K562 (cell line): ENCODE data around the gene SGK1. TPM values are rescaled to one million over a fixed set of nuclear protein-coding genes. Genes with fewer than 3 reads are reported as not detected.

Experiments used
- ATF1 ChIP-seq, 2 experiments: fragments of 450-650 bp in 1 of 2; IDR thresholded peaks; 2 replicates each; pipeline ENCODE4 v1.6.1; 2016; ENCODE audit warnings: missing compliant biosample characterization in 1 of 2, missing genetic modification characterization in 1 of 2
- DACH1 ChIP-seq: fragments of 450-650 bp; IDR thresholded peaks from 2 replicates; pipeline ENCODE4 v1.6.1; 2018; ENCODE audit not compliant: partially characterized antibody
- FOXP1 ChIP-seq: sonication (generic); formaldehyde crosslinking; IDR thresholded peaks from 2 replicates; pipeline ENCODE4 v1.8.0; 2022; ENCODE audit warnings: mild to moderate bottlenecking, missing genetic modification reagents
- HDAC1 ChIP-seq, 2 experiments: fragments of 450-650 bp; IDR thresholded peaks; 2 replicates each; pipeline ENCODE4 v1.6.1; 2016 to 2017; ENCODE audit warnings: inconsistent platforms in 1 of 2, mild to moderate bottlenecking in 1 of 2, moderate library complexity in 1 of 2
- HDAC2 ChIP-seq: fragments of 450-650 bp; IDR thresholded peaks from 2 replicates; pipeline ENCODE4 v1.6.1; 2016; ENCODE audit warnings: mild to moderate bottlenecking
- HDAC3 ChIP-seq: fragments of 450-650 bp; IDR thresholded peaks from 2 replicates; pipeline ENCODE4 v1.6.1; 2018; ENCODE audit warnings: borderline replicate concordance, mild to moderate bottlenecking, moderate library complexity; ENCODE audit not compliant: partially characterized antibody
- HNRNPL ChIP-seq: fragments of 200-400 bp; formaldehyde crosslinking; IDR thresholded peaks from 2 replicates; pipeline ENCODE4 v1.6.1; 2017; ENCODE audit warnings: low read depth, mild to moderate bottlenecking, low read length
- MTA2 ChIP-seq: fragments of 450-650 bp; IDR thresholded peaks from 2 replicates; pipeline ENCODE4 v1.6.1; 2016; ENCODE audit warnings: low read depth
- MTA3 ChIP-seq: fragments of 450-650 bp; formaldehyde crosslinking; IDR thresholded peaks from 2 replicates; pipeline ENCODE4 v1.6.1; 2017; ENCODE audit warnings: mild to moderate bottlenecking, borderline replicate concordance
- MYC ChIP-seq, 2 experiments: fragments of 250-450 bp in 1 of 2; sonication (Bioruptor Pico) in 1 of 2; IDR thresholded peaks; 2 replicates each; pipeline versions ENCODE4 v1.5.1 to v1.6.1; 2012 to 2021; ENCODE audit warnings: low read depth in 2 of 2, borderline replicate concordance in 1 of 2, improper control_type of control experiment in 1 of 2, low read length in 1 of 2, mild to moderate bottlenecking in 1 of 2, moderate library complexity in 1 of 2
- NCOR1 ChIP-seq: fragments of 450-650 bp; IDR thresholded peaks from 2 replicates; pipeline ENCODE4 v1.6.1; 2016; ENCODE audit warnings: mild to moderate bottlenecking, moderate library complexity
- NUFIP1 ChIP-seq: fragments of 450-650 bp; IDR thresholded peaks from 2 replicates; pipeline ENCODE4 v1.6.1; 2018; ENCODE audit not compliant: partially characterized antibody
- RAD51 ChIP-seq: fragments of 450-650 bp; IDR thresholded peaks from 2 replicates; pipeline ENCODE4 v1.7.1; 2016; ENCODE audit warnings: low read depth, mild to moderate bottlenecking, borderline replicate concordance
- RBM22 ChIP-seq: fragments of 200-400 bp; formaldehyde crosslinking; IDR thresholded peaks from 2 replicates; pipeline ENCODE4 v1.6.1; 2018; ENCODE audit warnings: low read length, low read depth; ENCODE audit not compliant: poor library complexity, severe bottlenecking
- SFPQ ChIP-seq: fragments of 200-400 bp; formaldehyde crosslinking; IDR thresholded peaks from 2 replicates; pipeline ENCODE4 v1.6.1; 2017; ENCODE audit warnings: mild to moderate bottlenecking, low read depth, low read length, moderate library complexity
- SMARCA4 ChIP-seq: fragments of 450-650 bp; IDR thresholded peaks from 2 replicates; pipeline ENCODE4 v1.6.1; 2016
- SRSF7 ChIP-seq: fragments of 200-400 bp; formaldehyde crosslinking; optimal IDR thresholded peaks from 2 replicates; pipeline ENCODE3; 2017; ENCODE audit warnings: mild to moderate bottlenecking, low read depth, low read length
- TAL1 ChIP-seq: fragments of 450-650 bp; IDR thresholded peaks from 2 replicates; pipeline ENCODE4 v1.6.1; 2016; ENCODE audit warnings: mild to moderate bottlenecking
- TRIM24 ChIP-seq, 2 experiments: fragments of 450-650 bp; IDR thresholded peaks; 2 replicates each; pipeline ENCODE4 v1.6.1; 2016
- ZNF507 ChIP-seq: conservative IDR thresholded peaks from 2 replicates; pipeline ENCODE4 v1.6.1; 2017; ENCODE audit warnings: missing genetic modification characterization, missing compliant biosample characterization
- polyA plus RNA-seq, 8 experiments: library from polyadenylated mRNA; depleted of rRNA in 4 of 8; stranded (reverse) in 5 of 8; unstranded in 3 of 8; fragments of >200 nt; fragmentation: Nextera tagmentation in 2 of 8; fragmentation: Illumina TruSeq in 1 of 8; extraction: Ambion mirVana in 2 of 8; extraction: Trizol in 1 of 8; gene quantifications; 2 replicates each; pipeline versions ENCODE4 v1.2.1 to v1.2.3, GENCODE V29; 2011 to 2014; ENCODE audit warnings: inconsistent platforms in 1 of 8, missing spikeins in 1 of 8
- total RNA-seq, 7 experiments: library from RNA; depleted of rRNA in 6 of 7; stranded (reverse); fragments of >200 nt in 6 of 7; fragmentation: Illumina TruSeq in 2 of 7; extraction: Trizol in 2 of 7; gene quantifications; 2 replicates each; pipeline versions ENCODE4 v1.2.1 to v1.2.3, GENCODE V29; 2011 to 2021; ENCODE audit warnings: low replicate concordance in 1 of 7
- TF ChIP-seq, protein P1 (sequence below), 2 experiments: fragments of 200-800 bp in 1 of 2; sonication (Bioruptor generic) in 1 of 2; sonication (generic) in 1 of 2; formaldehyde crosslinking in 1 of 2; IDR thresholded peaks in 1 of 2; conservative IDR thresholded peaks in 1 of 2; 2 replicates each; pipeline versions ENCODE4 v1.5.0 to v1.6.1; 2016 to 2020; ENCODE audit warnings: missing compliant biosample characterization in 1 of 2, missing genetic modification characterization in 1 of 2, missing genetic modification reagents in 1 of 2
- TF ChIP-seq, protein P2 (sequence below), 2 experiments: fragments of 450-650 bp; IDR thresholded peaks; 2 replicates each; pipeline ENCODE4 v1.6.1; 2018; ENCODE audit warnings: mild to moderate bottlenecking in 2 of 2, low read depth in 1 of 2; ENCODE audit not compliant: partially characterized antibody in 2 of 2

Gene SGK1
- total and polyA plus RNA-seq, 9 of the 15 experiments (the other 6 are each of a cell fraction or from before 2014, with no cell fraction given): 3.5 to 7.2 (median 3.9) TPM

DNA sequence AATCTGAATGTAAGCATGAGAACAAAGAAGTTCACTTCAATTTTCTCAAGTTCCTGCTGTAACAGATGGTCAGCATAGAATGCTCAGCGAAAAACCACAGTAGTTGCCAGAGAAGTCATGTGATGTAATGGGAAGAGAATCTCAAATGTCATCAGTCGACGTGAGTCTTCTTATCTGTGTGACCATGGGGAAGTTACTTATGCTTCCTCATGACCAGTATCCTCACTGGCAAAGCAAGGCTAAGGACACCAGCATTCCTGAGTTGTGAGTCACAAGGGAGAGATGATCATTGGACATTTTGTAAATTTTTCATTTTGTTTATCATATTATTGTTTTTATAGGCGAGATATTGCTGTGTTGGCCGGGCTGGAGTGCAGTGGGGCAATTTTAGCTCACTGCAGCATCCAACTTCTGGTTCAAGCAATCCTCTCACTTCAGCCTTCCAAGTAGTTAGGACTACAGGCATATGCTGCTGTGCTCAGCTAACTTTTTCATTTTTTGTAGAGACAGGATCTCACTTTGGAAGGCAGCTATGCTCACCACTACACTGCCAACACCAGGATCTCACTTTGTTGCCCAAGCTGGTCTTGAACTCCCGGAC, 21.9 kb downstream of the SGK1 start (continued):
- TF ChIP-seq, protein P1, sequence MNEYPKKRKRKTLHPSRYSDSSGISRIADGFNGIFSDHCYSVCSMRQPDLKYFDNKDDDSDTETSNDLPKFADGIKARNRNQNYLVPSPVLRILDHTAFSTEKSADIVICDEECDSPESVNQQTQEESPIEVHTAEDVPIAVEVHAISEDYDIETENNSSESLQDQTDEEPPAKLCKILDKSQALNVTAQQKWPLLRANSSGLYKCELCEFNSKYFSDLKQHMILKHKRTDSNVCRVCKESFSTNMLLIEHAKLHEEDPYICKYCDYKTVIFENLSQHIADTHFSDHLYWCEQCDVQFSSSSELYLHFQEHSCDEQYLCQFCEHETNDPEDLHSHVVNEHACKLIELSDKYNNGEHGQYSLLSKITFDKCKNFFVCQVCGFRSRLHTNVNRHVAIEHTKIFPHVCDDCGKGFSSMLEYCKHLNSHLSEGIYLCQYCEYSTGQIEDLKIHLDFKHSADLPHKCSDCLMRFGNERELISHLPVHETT (CRISPR knock-in tag; conservative IDR thresholded peaks at IDR 0.05 in 1 of 2, IDR thresholded peaks at IDR 0.05 in 1 of 2): peak in 1 of 2 experiments; percentile 89; a peak in 2 of 4 replicates
- TF ChIP-seq ATF1 (CRISPR knock-in tag; IDR thresholded peaks at IDR 0.05) (no peak), ATF1 (tag; IDR thresholded peaks at IDR 0.05) (peak; percentile 91), HDAC2 (peak; percentile 96), TRIM24 (IDR thresholded peaks at IDR 0.05) (peak; percentile 69 to 85), ZNF507 (tag) (no peak), SFPQ (no peak), NCOR1 (peak; percentile 72), SRSF7 (no peak), DACH1 (no peak), TAL1 (peak; percentile 68), FOXP1 (CRISPR knock-in tag) (no peak), NUFIP1 (no peak), HDAC1 (IDR thresholded peaks at IDR 0.05) (peak in 1 of 2 experiments; percentile 89; a peak in 2 of 4 replicates), RBM22 (no peak), HDAC3 (peak; percentile 78), MTA3 (peak; percentile 92), SMARCA4 (peak; percentile 96), MTA2 (peak; percentile 73), RAD51 (peak; percentile 89), MYC (IDR thresholded peaks at IDR 0.05; ENCODE audit: low read depth, low read length) (peak; percentile 62), MYC (CRISPR knock-in tag; IDR thresholded peaks at IDR 0.05; ENCODE audit: borderline replicate concordance, low read depth) (no peak), HNRNPL (no peak)
- TF ChIP-seq, protein P2, sequence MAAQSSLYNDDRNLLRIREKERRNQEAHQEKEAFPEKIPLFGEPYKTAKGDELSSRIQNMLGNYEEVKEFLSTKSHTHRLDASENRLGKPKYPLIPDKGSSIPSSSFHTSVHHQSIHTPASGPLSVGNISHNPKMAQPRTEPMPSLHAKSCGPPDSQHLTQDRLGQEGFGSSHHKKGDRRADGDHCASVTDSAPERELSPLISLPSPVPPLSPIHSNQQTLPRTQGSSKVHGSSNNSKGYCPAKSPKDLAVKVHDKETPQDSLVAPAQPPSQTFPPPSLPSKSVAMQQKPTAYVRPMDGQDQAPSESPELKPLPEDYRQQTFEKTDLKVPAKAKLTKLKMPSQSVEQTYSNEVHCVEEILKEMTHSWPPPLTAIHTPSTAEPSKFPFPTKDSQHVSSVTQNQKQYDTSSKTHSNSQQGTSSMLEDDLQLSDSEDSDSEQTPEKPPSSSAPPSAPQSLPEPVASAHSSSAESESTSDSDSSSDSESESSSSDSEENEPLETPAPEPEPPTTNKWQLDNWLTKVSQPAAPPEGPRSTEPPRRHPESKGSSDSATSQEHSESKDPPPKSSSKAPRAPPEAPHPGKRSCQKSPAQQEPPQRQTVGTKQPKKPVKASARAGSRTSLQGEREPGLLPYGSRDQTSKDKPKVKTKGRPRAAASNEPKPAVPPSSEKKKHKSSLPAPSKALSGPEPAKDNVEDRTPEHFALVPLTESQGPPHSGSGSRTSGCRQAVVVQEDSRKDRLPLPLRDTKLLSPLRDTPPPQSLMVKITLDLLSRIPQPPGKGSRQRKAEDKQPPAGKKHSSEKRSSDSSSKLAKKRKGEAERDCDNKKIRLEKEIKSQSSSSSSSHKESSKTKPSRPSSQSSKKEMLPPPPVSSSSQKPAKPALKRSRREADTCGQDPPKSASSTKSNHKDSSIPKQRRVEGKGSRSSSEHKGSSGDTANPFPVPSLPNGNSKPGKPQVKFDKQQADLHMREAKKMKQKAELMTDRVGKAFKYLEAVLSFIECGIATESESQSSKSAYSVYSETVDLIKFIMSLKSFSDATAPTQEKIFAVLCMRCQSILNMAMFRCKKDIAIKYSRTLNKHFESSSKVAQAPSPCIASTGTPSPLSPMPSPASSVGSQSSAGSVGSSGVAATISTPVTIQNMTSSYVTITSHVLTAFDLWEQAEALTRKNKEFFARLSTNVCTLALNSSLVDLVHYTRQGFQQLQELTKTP (IDR thresholded peaks at IDR 0.05; ENCODE audit: low read depth in 1 of 2, partially characterized antibody in 2 of 2): peak; percentile 55 to 85
